CD4-positive, alpha-beta T cell (primary cell): Measurements from ENCODE around the gene ECI2. TPM values are rescaled to one million over a fixed set of nuclear protein-coding genes. Genes with fewer than 3 reads are reported as not detected.
A peak's percentile ranks its signal among the peaks of the same experiment; 100 is the strongest.
"Not testable (repeated sequence)": the region's sequence is repeated elsewhere in the genome, so short reads cannot be mapped to it uniquely, and the experiment has no call there.

Source experiments
- ATAC-seq: fragments of 200-7000 bp; cut with Tn5 transposase; one replicate; pipeline ENCODE4 v1.10.0; 2022; ENCODE audit warnings: mild to moderate bottlenecking; ENCODE audit not compliant: poor library complexity
- CTCF ChIA-PET: fragments of 350-600 bp; sonication (Branson Sonifier 250); formaldehyde crosslinking; loops from one replicate; lab custom pipeline; 2021; ENCODE audit warnings: antibody characterized with exemption, inconsistent platforms; lab: Charles Lee
- POLR2A ChIA-PET: fragments of 350-600 bp; sonication (Branson Sonifier 250); formaldehyde crosslinking; loops from one replicate; lab custom pipeline; 2021; ENCODE audit warnings: antibody characterized with exemption, inconsistent platforms; lab: Charles Lee
- DNase-seq, 14 experiments: peaks; one replicate each; pipeline ENCODE4 v3.0.0-alpha.2; 2013 to 2020; ENCODE audit warnings: mixed read lengths in 2 of 14
- H3K27ac ChIP-seq, 2 donors: one replicate each; pipeline versions ENCODE4 v1.5.1 to v1.7.0; 2013; ENCODE audit warnings: low read length in 2 of 2, low read depth in 1 of 2, mild to moderate bottlenecking in 1 of 2
- H3K27me3 ChIP-seq, 2 experiments: 1 replicate in 1 of 2; 2 replicates in 1 of 2; pipeline versions ENCODE4 v1.6.1 to v1.7.0; 2013; ENCODE audit warnings: low read length in 2 of 2, control low read depth in 1 of 2, mild to moderate bottlenecking in 1 of 2, moderate library complexity in 1 of 2; ENCODE audit not compliant: insufficient read depth in 2 of 2, control insufficient read depth in 1 of 2
- H3K36me3 ChIP-seq: one replicate; pipeline ENCODE4 v1.6.1; 2013; ENCODE audit warnings: low read length, control low read depth; ENCODE audit not compliant: insufficient read depth
- H3K4me1 ChIP-seq: one replicate; pipeline ENCODE4 v1.6.1; 2013; ENCODE audit warnings: low read length, control low read depth; ENCODE audit not compliant: insufficient read depth
- H3K4me3 ChIP-seq: one replicate; pipeline ENCODE4 v1.5.1; 2013; ENCODE audit warnings: mild to moderate bottlenecking, low read length, moderate library complexity
- H3K9me3 ChIP-seq, 2 experiments: 1 replicate in 1 of 2; 2 replicates in 1 of 2; pipeline versions ENCODE4 v1.6.1 to v1.7.0; 2013; ENCODE audit warnings: low read length in 2 of 2, mild to moderate bottlenecking in 2 of 2, control low read depth in 1 of 2, moderate library complexity in 1 of 2; ENCODE audit not compliant: control insufficient read depth in 1 of 2, insufficient read depth in 1 of 2
- H3K27ac Mint-ChIP-seq: one replicate; pipeline ENCODE4 v1.8.0; 2020; ENCODE audit warnings: mixed read lengths
- H3K27me3 Mint-ChIP-seq: one replicate; pipeline ENCODE4 v1.8.0; 2021; ENCODE audit warnings: mixed read lengths
- H3K36me3 Mint-ChIP-seq: one replicate; pipeline ENCODE4 v1.8.0; 2021; ENCODE audit warnings: low read depth, mixed read lengths
- H3K4me1 Mint-ChIP-seq: one replicate; pipeline ENCODE4 v1.8.0; 2021; ENCODE audit warnings: low read depth, mixed read lengths
- H3K4me3 Mint-ChIP-seq: one replicate; pipeline ENCODE4 v1.8.0; 2020; ENCODE audit warnings: mild to moderate bottlenecking, mixed read lengths
- H3K9me3 Mint-ChIP-seq: one replicate; pipeline ENCODE4 v1.8.0; 2020; ENCODE audit warnings: mixed read lengths
- CTCF ChIP-seq: fragments of 200-600 bp; IDR thresholded peaks from one replicate; pipeline ENCODE4 v1.8.0; 2022; ENCODE audit warnings: antibody characterized with exemption, mild to moderate bottlenecking
- intact Hi-C, 2 experiments: fragments of 100-400 bp; cut with DNase I in 1 of 2; cut with micrococcal nuclease in 1 of 2; formaldehyde crosslinking; loops; one replicate each; pipeline versions ENCODE4 v1.15.1 to v1.9.0; 2023 to 2025; cut with DNase I, micrococcal nuclease
- total RNA-seq, 174 experiments: library from RNA in 2 of 174; stranded (reverse) in 2 of 174; gene quantifications; one replicate each; pipeline ENCODE4 v1.2.3 and lab custom pipeline; 2021 to 2026

The ECI2 gene
- total RNA-seq, 2 experiments from 2014 or later = 25.6 to 30.1 TPM

GRCh38 chr6:4114123-4114522 is 21.3 kb downstream of the ECI2 start:
- Mint-ChIP-seq H3K27me3 (no peaks in the 10 kb centered on the region), H3K27ac (no peak overlapping the region), H3K4me3 (no peak overlapping the region), H3K9me3 (peaks cover 10% of the 10 kb centered on the region), H3K4me1 (no peaks in the 10 kb centered on the region), H3K36me3 (peaks cover 56% of the 10 kb centered on the region)
- Histone ChIP-seq H3K36me3 (peaks cover 37% of the 10 kb centered on the region), H3K27ac (no peak overlapping the region), H3K4me1 (no peaks in the 10 kb centered on the region), H3K4me3 (no peak overlapping the region), H3K9me3 (peaks cover 5 to 24% of the 10 kb centered on the region in 2 experiments), H3K27me3 (no peaks in the 10 kb centered on the region)
- intact Hi-C loops = loop anchor here in 1 of 2 experiments (5.0 kb wide), 1 partner anchor 47 kb away; no protein-coding TSS in a partner anchor
- DNase-seq (no peak), ATAC-seq (no peak)
- TF ChIP-seq CTCF = no peak
- ChIA-PET POLR2A (no interaction called here), CTCF (no interaction called here)

- H3K9me3 ChIP-seq = peaks cover 5 to 24% of the 10 kb centered on the region in 2 experiments
- POLR2A ChIA-PET = no interaction called here
- H3K27ac ChIP-seq = no peak overlapping the region
- Mint-ChIP-seq H3K4me1 (no peaks in the 10 kb centered on the region), H3K9me3 (peaks cover 10% of the 10 kb centered on the region), H3K4me3 (no peak overlapping the region), H3K27ac (no peak overlapping the region), H3K27me3 (no peaks in the 10 kb centered on the region), H3K36me3 (peaks cover 53% of the 10 kb centered on the region)
- CTCF ChIA-PET = no interaction called here
- no peaks in the 10 kb centered on the region for H3K4me1 ChIP-seq
- H3K27me3 ChIP-seq = no peaks in the 10 kb centered on the region
- no peak for DNase-seq
- ATAC-seq = no peak
- no peak for TF ChIP-seq CTCF
- peaks cover 33% of the 10 kb centered on the region for H3K36me3 ChIP-seq
- intact Hi-C loops = loop anchor here in 1 of 2 experiments (5.0 kb wide), 1 partner anchor 46 kb away; no protein-coding TSS in a partner anchor
- no peak overlapping the region for H3K4me3 ChIP-seq
Observed at GRCh38 chr6:4113649-4114048, 21.7 kb downstream of the ECI2 start.

GRCh38 chr6:4112366-4112765 is 23.0 kb downstream of the ECI2 start:
- H3K27ac ChIP-seq = no peak overlapping the region
- DNase-seq (no peak), ATAC-seq (no peak)
- Mint-ChIP-seq H3K4me1 (no peaks in the 10 kb centered on the region), H3K36me3 (peaks cover 40% of the 10 kb centered on the region), H3K9me3 (peaks cover 10% of the 10 kb centered on the region), H3K4me3 (no peak overlapping the region), H3K27me3 (no peaks in the 10 kb centered on the region), H3K27ac (no peak overlapping the region)
- H3K27me3 ChIP-seq = no peaks in the 10 kb centered on the region
- H3K4me1 ChIP-seq = no peaks in the 10 kb centered on the region
- intact Hi-C loops = loop anchor here in 1 of 2 experiments (5.0 kb wide), 1 partner anchor 45 kb away; no protein-coding TSS in a partner anchor
- H3K9me3 ChIP-seq = peaks cover 5 to 24% of the 10 kb centered on the region in 2 experiments
- TF ChIP-seq CTCF = no peak
- peaks cover 21% of the 10 kb centered on the region for H3K36me3 ChIP-seq
- H3K4me3 ChIP-seq = no peak overlapping the region
- CTCF ChIA-PET = interaction anchor here (0.9 kb wide), 1 partner anchor 43 kb away, joined by 3 read pairs; no protein-coding TSS in a partner anchor
- POLR2A ChIA-PET = no interaction called here

GRCh38 chr6:4109363-4109815 is 26.0 kb downstream of the ECI2 start:
- intact Hi-C loops, H3K36me3 ChIP-seq, CTCF ChIA-PET, H3K4me1 Mint-ChIP-seq, H3K27ac Mint-ChIP-seq, ATAC-seq, H3K4me1 ChIP-seq, POLR2A ChIA-PET, H3K27me3 ChIP-seq, H3K27ac ChIP-seq, H3K4me3 ChIP-seq, H3K27me3 Mint-ChIP-seq, H3K4me3 Mint-ChIP-seq: not testable (repeated sequence)
- Mint-ChIP-seq H3K9me3 (peaks cover 10% of the 10 kb centered on the region), H3K36me3 (peaks cover 10% of the 10 kb centered on the region)
- peaks cover 5 to 24% of the 10 kb centered on the region in 2 experiments for H3K9me3 ChIP-seq
- DNase-seq = peak in 1 of 14 experiments; percentile 7
